CD14-positive monocyte (primary cell): ENCODE data around the gene KRTAP16-1. TPM values are rescaled to one million over a fixed set of nuclear protein-coding genes. Genes with fewer than 3 reads are reported as not detected.
"Not testable (repeated sequence)": the region's sequence is repeated elsewhere in the genome, so short reads cannot be mapped to it uniquely, and the experiment has no call there.

Source experiments
- DNase-seq, 3 donors: peaks; one replicate each; pipeline ENCODE4 v3.0.0-alpha.2; 2011 to 2022
- H2AFZ ChIP-seq: 2 replicates; pipeline ENCODE4 v1.6.0; 2012; ENCODE audit warnings: mild to moderate bottlenecking, low read depth, low read length, inconsistent platforms; ENCODE audit not compliant: insufficient read depth, poor library complexity, severe bottlenecking
- H3K27ac ChIP-seq, 2 donors: 1 replicate in 1 of 2; 2 replicates in 1 of 2; pipeline ENCODE4 v1.5.1; 2012 to 2013; ENCODE audit warnings: low read length in 2 of 2, control low read depth in 1 of 2, inconsistent platforms in 1 of 2, low read depth in 1 of 2, mild to moderate bottlenecking in 1 of 2
- H3K27me3 ChIP-seq, 2 donors: one replicate each; pipeline versions ENCODE4 v1.6.0 to v1.6.1; 2011 to 2013; ENCODE audit warnings: low read length in 2 of 2; ENCODE audit not compliant: control insufficient read depth in 2 of 2, insufficient read depth in 2 of 2
- H3K36me3 ChIP-seq, 2 donors: replicated peaks in 1 of 2; 1 replicate in 1 of 2; 2 replicates in 1 of 2; pipeline versions ENCODE4 v1.5.1 to v1.6.1; 2012 to 2013; ENCODE audit warnings: low read length in 2 of 2, control low read depth in 1 of 2, inconsistent platforms in 1 of 2, mild to moderate bottlenecking in 1 of 2; ENCODE audit not compliant: insufficient read depth in 2 of 2, control insufficient read depth in 1 of 2
- H3K4me1 ChIP-seq, 2 donors: 1 replicate in 1 of 2; 2 replicates in 1 of 2; pipeline versions ENCODE4 v1.5.1 to v1.6.1; 2012 to 2013; ENCODE audit warnings: low read length in 2 of 2, control low read depth in 1 of 2, inconsistent platforms in 1 of 2, mild to moderate bottlenecking in 1 of 2, moderate library complexity in 1 of 2; ENCODE audit not compliant: insufficient read depth in 2 of 2, control insufficient read depth in 1 of 2
- H3K4me2 ChIP-seq: replicated peaks from 2 replicates; pipeline ENCODE3; 2012; ENCODE audit warnings: low read length, moderate library complexity, mild to moderate bottlenecking; ENCODE audit not compliant: poor library complexity, severe bottlenecking; ENCODE audit errors: extremely low read depth
- H3K4me3 ChIP-seq, 3 experiments: fragments of 200-600 bp in 1 of 3; sonication (generic) in 1 of 3; replicated peaks in 1 of 3; 1 replicate in 2 of 3; 2 replicates in 1 of 3; pipeline ENCODE4 v1.5.1; 2011 to 2013; ENCODE audit warnings: low read length in 3 of 3, mild to moderate bottlenecking in 3 of 3, control low read depth in 2 of 3, low read depth in 2 of 3, inconsistent platforms in 1 of 3, moderate library complexity in 1 of 3
- H3K79me2 ChIP-seq: 2 replicates; pipeline ENCODE4 v1.6.0; 2012; ENCODE audit warnings: mild to moderate bottlenecking, control low read depth, inconsistent platforms, low read length, moderate library complexity; ENCODE audit not compliant: insufficient read depth
- H3K9ac ChIP-seq: 2 replicates; pipeline ENCODE4 v1.6.0; 2017; ENCODE audit warnings: low read length, mild to moderate bottlenecking; ENCODE audit not compliant: insufficient read depth, poor library complexity, severe bottlenecking
- H3K9me3 ChIP-seq, 2 donors: replicated peaks in 1 of 2; 1 replicate in 1 of 2; 2 replicates in 1 of 2; pipeline versions ENCODE4 v1.5.1 to v1.6.1; 2012 to 2013; ENCODE audit warnings: low read length in 2 of 2, control low read depth in 1 of 2; ENCODE audit not compliant: control insufficient read depth in 1 of 2, insufficient read depth in 1 of 2
- H4K20me1 ChIP-seq: 2 replicates; pipeline ENCODE4 v1.6.0; 2012; ENCODE audit warnings: mild to moderate bottlenecking, low read length, control low read depth, moderate library complexity; ENCODE audit not compliant: insufficient read depth
- H3K27ac Mint-ChIP-seq, 7 donors: one replicate each; pipeline ENCODE4 v1.8.0; 2020; ENCODE audit warnings: mild to moderate bottlenecking in 7 of 7, mixed read lengths in 7 of 7, moderate library complexity in 6 of 7, inconsistent platforms in 2 of 7
- H3K27me3 Mint-ChIP-seq, 3 donors: one replicate each; pipeline ENCODE4 v1.8.0; 2021 to 2022; ENCODE audit warnings: low read depth in 3 of 3, mild to moderate bottlenecking in 3 of 3, mixed read lengths in 3 of 3, moderate library complexity in 3 of 3, inconsistent platforms in 1 of 3
- H3K36me3 Mint-ChIP-seq, 2 donors: one replicate each; pipeline ENCODE4 v1.8.0; 2020; ENCODE audit warnings: mixed read lengths in 2 of 2, inconsistent platforms in 1 of 2, mild to moderate bottlenecking in 1 of 2
- H3K4me1 Mint-ChIP-seq: one replicate; pipeline ENCODE4 v1.8.0; 2020; ENCODE audit warnings: mild to moderate bottlenecking, mixed read lengths
- H3K4me3 Mint-ChIP-seq, 2 donors: one replicate each; pipeline ENCODE4 v1.8.0; 2020; ENCODE audit warnings: mild to moderate bottlenecking in 2 of 2, mixed read lengths in 2 of 2, moderate library complexity in 1 of 2
- H3K9me3 Mint-ChIP-seq, 7 donors: one replicate each; pipeline ENCODE4 v1.8.0; 2020 to 2022; ENCODE audit warnings: mixed read lengths in 7 of 7, mild to moderate bottlenecking in 6 of 7, moderate library complexity in 6 of 7, inconsistent platforms in 2 of 7
- WGBS: methylation state at CpG from one replicate; pipeline ENCODE4 v1.1.5; 2013; ENCODE audit warnings: missing lambda C conversion rate; ENCODE audit not compliant: insufficient coverage; 5-methylcytosine and 5-hydroxymethylcytosine counted together
- intact Hi-C, 2 donors: fragments of 100-400 bp; cut with micrococcal nuclease; formaldehyde crosslinking; loops; one replicate each; pipeline versions ENCODE4 v1.15.0 to v1.15.1; 2023
- polyA plus RNA-seq, 3 donors: library from polyadenylated mRNA; depleted of rRNA in 1 of 3; unstranded in 2 of 3; stranded (reverse) in 1 of 3; fragments of 300-500 nt in 2 of 3; fragments of >200 nt in 1 of 3; fragmentation: Illumina TruSeq in 2 of 3; gene quantifications; 1 replicate in 2 of 3; 2 replicates in 1 of 3; pipeline ENCODE4 v1.2.3, GENCODE V29; 2012 to 2021
- TF ChIP-seq, protein P1 (sequence below): fragments of 200-600 bp; IDR thresholded peaks from one replicate; pipeline ENCODE4 v1.8.0; 2022; ENCODE audit warnings: antibody characterized with exemption, mild to moderate bottlenecking

The KRTAP16-1 gene
- polyA plus RNA-seq, 3 donors, result not detected

DNA sequence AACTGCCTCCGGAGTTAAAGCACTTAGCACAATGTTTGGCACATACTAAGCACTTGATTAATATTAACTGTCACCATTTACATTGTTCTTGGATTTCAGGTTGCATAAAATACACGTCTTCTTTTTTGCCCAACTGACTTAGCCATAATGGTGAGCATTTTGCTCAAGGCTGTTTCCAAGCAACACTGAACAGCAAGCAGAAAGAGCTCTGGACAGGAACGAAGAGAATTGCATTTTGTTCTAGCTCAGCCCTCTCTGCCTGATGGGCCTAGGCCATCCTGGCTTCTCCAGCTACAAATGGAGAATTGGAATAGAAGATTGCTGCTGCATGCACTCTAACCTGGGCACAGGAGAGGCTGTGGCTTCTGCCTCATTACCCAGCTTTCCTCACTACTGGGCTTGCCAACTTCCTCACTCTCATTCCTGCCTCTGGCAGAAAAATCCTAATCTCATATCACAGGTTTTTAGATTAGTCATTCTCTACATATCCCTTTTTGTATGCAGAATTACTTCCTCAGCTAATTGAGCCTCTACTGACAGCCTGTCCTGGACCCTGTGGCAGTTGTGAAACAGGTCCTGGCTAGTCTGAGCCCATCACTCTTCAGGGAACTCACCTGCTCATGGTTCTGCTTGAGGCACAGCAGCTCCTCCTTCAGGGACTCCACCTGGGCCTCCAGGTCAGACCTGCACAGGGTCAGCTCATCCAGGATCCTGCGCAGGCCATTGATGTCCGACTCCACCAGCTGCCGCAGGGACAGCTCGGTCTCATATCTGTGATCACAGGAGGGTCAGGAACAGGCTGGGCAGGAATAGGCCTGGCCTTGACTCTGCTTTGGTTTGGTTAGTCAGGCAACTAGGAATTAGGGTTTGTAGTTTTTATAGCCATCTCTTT, 39.0 kb upstream of the KRTAP16-1 start:
- TF ChIP-seq, protein P1, sequence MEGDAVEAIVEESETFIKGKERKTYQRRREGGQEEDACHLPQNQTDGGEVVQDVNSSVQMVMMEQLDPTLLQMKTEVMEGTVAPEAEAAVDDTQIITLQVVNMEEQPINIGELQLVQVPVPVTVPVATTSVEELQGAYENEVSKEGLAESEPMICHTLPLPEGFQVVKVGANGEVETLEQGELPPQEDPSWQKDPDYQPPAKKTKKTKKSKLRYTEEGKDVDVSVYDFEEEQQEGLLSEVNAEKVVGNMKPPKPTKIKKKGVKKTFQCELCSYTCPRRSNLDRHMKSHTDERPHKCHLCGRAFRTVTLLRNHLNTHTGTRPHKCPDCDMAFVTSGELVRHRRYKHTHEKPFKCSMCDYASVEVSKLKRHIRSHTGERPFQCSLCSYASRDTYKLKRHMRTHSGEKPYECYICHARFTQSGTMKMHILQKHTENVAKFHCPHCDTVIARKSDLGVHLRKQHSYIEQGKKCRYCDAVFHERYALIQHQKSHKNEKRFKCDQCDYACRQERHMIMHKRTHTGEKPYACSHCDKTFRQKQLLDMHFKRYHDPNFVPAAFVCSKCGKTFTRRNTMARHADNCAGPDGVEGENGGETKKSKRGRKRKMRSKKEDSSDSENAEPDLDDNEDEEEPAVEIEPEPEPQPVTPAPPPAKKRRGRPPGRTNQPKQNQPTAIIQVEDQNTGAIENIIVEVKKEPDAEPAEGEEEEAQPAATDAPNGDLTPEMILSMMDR, result no peak
- Histone ChIP-seq H3K27me3 (no peaks in the 10 kb centered on the region), H3K4me3 (no peak overlapping the region), H3K9ac (no peak overlapping the region), H3K4me2 (no peak overlapping the region), H3K36me3 (no peaks in the 10 kb centered on the region), H4K20me1 (no peaks in the 10 kb centered on the region), H3K4me1 (no peaks in the 10 kb centered on the region), H3K9me3 (peaks cover 0 to 2% of the 10 kb centered on the region in 2 donors), H3K27ac (no peak overlapping the region), H3K79me2 (no peaks in the 10 kb centered on the region), H2AFZ (no peak overlapping the region)
- peaks cover 3 to 9% (median 4%) of the 10 kb centered on the region in 3 donors for H3K27me3 Mint-ChIP-seq
- intact Hi-C loops, result no loop called here
- no peaks in the 10 kb centered on the region for H3K36me3 Mint-ChIP-seq
- H3K4me1 Mint-ChIP-seq, result no peaks in the 10 kb centered on the region
- no peak for DNase-seq
- 93% methylated on average over 7 of the region's 7 CpGs for WGBS
- H3K27ac Mint-ChIP-seq, result no peak overlapping the region
- peaks cover 2 to 6% (median 3%) of the 10 kb centered on the region in 7 donors for H3K9me3 Mint-ChIP-seq
- H3K4me3 Mint-ChIP-seq, result no peak overlapping the region

DNA sequence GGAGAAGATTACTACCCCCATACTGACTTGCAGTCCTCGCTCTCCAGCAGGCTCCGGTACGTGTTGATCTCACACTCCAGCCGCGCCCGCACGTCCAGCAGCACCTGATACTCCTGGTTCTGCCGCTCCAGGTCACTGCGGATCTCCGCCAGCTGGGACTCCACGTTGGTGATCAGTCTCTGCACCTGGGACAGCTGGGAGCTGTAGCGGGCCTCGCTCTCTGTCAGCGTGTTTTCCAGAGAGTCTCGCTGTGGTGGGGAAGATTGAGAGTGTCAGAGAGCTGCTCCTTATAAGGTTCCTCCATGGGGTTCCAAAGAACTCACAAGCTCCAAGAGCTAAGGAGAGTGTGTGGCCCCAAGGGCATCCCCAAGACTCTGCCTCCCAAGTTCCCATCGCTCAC, 37.3 kb upstream of the KRTAP16-1 start:
- H3K79me2 ChIP-seq, H3K4me1 ChIP-seq, H3K36me3 Mint-ChIP-seq, intact Hi-C loops, H3K4me3 Mint-ChIP-seq, H3K4me3 ChIP-seq, H3K4me2 ChIP-seq, H2AFZ ChIP-seq, H3K27ac ChIP-seq, H4K20me1 ChIP-seq, H3K27me3 ChIP-seq, DNase-seq, H3K4me1 Mint-ChIP-seq, H3K36me3 ChIP-seq, H3K9ac ChIP-seq: not testable (repeated sequence)
- H3K9me3 ChIP-seq, result peaks cover 15 to 16% of the 10 kb centered on the region in 2 donors
- peaks cover 10 to 22% (median 19%) of the 10 kb centered on the region in 7 donors for H3K9me3 Mint-ChIP-seq
- peaks cover 2 to 10% (median 4%) of the 10 kb centered on the region in 3 donors for H3K27me3 Mint-ChIP-seq
- 98% methylated on average over 12 of the region's 16 CpGs for WGBS
- H3K27ac Mint-ChIP-seq, result peak overlapping the region in 1 of 7 donors; percentile 11
